PC-3 (cell line): ENCODE results near the gene RALA. TPM values are rescaled to one million over a fixed set of nuclear protein-coding genes. Genes with fewer than 3 reads are reported as not detected.

ENCODE experiments used
- ATAC-seq: fragments of 200-7000 bp; cut with Tn5 transposase; 2 replicates; pipeline ENCODE4 v1.9.1; 2020; ENCODE audit warnings: mild to moderate bottlenecking, moderate library complexity
- BruUV-seq: library from RNA; stranded (reverse); fragments of 400-500 nt; replicated peaks from 2 replicates; lab custom pipeline; 2021; lab: Mats Ljungman, UMichigan
- CTCF ChIA-PET: fragments of 300-600 bp; sonication (Branson Sonifier 250); formaldehyde crosslinking; loops from one replicate; lab custom pipeline; 2022; ENCODE audit warnings: antibody characterized with exemption; lab: Charles Lee
- POLR2A ChIA-PET: fragments of 300-600 bp; sonication (Branson Sonifier 250); formaldehyde crosslinking; loops from one replicate; lab custom pipeline; 2022; ENCODE audit warnings: antibody characterized with exemption; ENCODE audit not compliant: unreplicated experiment; lab: Charles Lee
- DNase-seq: peaks from one replicate; pipeline ENCODE4 v3.0.0-alpha.2; 2015
- H2AFZ ChIP-seq: fragments of 300-600 bp; sonication (generic); 2 replicates; pipeline ENCODE4 v1.6.0; 2016; ENCODE audit warnings: antibody characterized with exemption, low read length
- H3F3A ChIP-seq: fragments of 300-600 bp; sonication (generic); one replicate; pipeline ENCODE4 v1.6.0; 2017; ENCODE audit warnings: antibody characterized with exemption, low read length, control low read depth, mild to moderate bottlenecking; ENCODE audit not compliant: unreplicated experiment
- H3K27ac ChIP-seq: fragments of 300-600 bp; sonication (generic); 2 replicates; pipeline ENCODE4 v1.5.1; 2016; ENCODE audit warnings: mild to moderate bottlenecking, low read length
- H3K27me3 ChIP-seq: fragments of 300-600 bp; sonication (generic); 2 replicates; pipeline ENCODE4 v1.6.1; 2016; ENCODE audit warnings: low read length, mixed read lengths
- H3K36me3 ChIP-seq: fragments of 300-600 bp; sonication (generic); 2 replicates; pipeline ENCODE4 v1.6.1; 2016; ENCODE audit warnings: low read depth, mixed run types, low read length, mixed read lengths
- H3K4me1 ChIP-seq: fragments of 300-600 bp; sonication (generic); 2 replicates; pipeline ENCODE4 v1.5.1; 2016; ENCODE audit warnings: low read length; ENCODE audit not compliant: insufficient read depth
- H3K4me2 ChIP-seq: fragments of 300-600 bp; sonication (generic); 2 replicates; pipeline ENCODE4 v1.6.0; 2016; ENCODE audit warnings: low read length
- H3K4me3 ChIP-seq: fragments of 300-600 bp; sonication (generic); 2 replicates; pipeline ENCODE4 v1.5.1; 2016; ENCODE audit warnings: mild to moderate bottlenecking, low read length, mixed read lengths
- H3K79me2 ChIP-seq: fragments of 300-600 bp; sonication (generic); 2 replicates; pipeline ENCODE4 v1.6.1; 2017; ENCODE audit warnings: low read length, mixed read lengths
- H3K9ac ChIP-seq: fragments of 300-600 bp; sonication (generic); 2 replicates; pipeline ENCODE4 v1.6.0; 2016; ENCODE audit warnings: mild to moderate bottlenecking, low read length
- H3K9me2 ChIP-seq: fragments of 300-600 bp; sonication (generic); replicated peaks from 2 replicates; pipeline ENCODE4 v1.6.1; 2016; ENCODE audit warnings: mixed run types, low read length, mixed read lengths
- H3K9me3 ChIP-seq: fragments of 300-600 bp; sonication (generic); 2 replicates; pipeline ENCODE4 v1.6.1; 2016; ENCODE audit warnings: low read length, mixed read lengths
- H4K20me1 ChIP-seq: fragments of 300-600 bp; sonication (generic); 2 replicates; pipeline ENCODE4 v1.6.1; 2016; ENCODE audit warnings: low read length, mixed read lengths
- CTCF ChIP-seq: fragments of 300-600 bp; sonication (generic); conservative IDR thresholded peaks from 2 replicates; pipeline ENCODE4 v1.5.1; 2017; ENCODE audit warnings: antibody characterized with exemption, low read depth, mild to moderate bottlenecking, low read length
- EZH2 ChIP-seq: fragments of 300-600 bp; sonication (generic); IDR thresholded peaks from one replicate; pipeline ENCODE4 v1.6.1; 2017; ENCODE audit warnings: antibody characterized with exemption, mild to moderate bottlenecking, low read length; ENCODE audit not compliant: unreplicated experiment
- EZH2phosphoT487 ChIP-seq: fragments of 300-600 bp; sonication (generic); IDR thresholded peaks from 2 replicates; pipeline ENCODE4 v1.6.1; 2018; ENCODE audit warnings: mild to moderate bottlenecking, antibody characterized with exemption, low read length, borderline replicate concordance
- intact Hi-C: fragments of 100-400 bp; cut with micrococcal nuclease; formaldehyde crosslinking; loops from 2 replicates; pipeline ENCODE4 v1.9.0; 2023
- total RNA-seq: library from RNA; depleted of rRNA; stranded (reverse); fragments of >200 nt; gene quantifications from 2 replicates; pipeline ENCODE4 v1.2.3, GENCODE V29; 2014

The RALA gene
- total RNA-seq, 1 experiment from 2014 or later = 12.9 TPM

DNA sequence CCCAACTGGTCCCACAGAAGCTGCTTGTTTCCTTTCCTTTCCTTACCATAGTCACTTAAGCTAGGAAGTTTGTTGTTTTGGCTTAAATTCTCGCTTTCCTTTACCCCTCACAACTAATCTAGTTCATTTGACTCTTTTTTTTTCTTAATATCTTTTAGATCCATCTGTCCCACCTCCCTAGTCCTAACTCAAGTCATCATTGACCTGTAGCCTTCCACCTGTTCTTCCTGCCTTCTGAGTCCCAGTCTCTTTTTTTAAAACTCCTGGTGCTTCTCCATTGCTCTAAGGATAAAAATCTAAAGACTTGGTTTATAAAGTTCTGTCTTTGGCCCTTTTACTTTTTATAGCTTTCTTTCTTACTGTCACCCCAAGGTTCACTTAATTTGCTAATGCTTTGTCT, 47.6 kb downstream of the RALA start:
- peaks cover 6% of the 10 kb centered on the region; the same call in 1 of the 2 replicates for H3K79me2 ChIP-seq
- no TSS peak for BruUV-seq
- no peaks in the 10 kb centered on the region for H3K9me2 ChIP-seq
- POLR2A ChIA-PET = no interaction called here
- TF ChIP-seq EZH2 = no peak
- TF ChIP-seq EZH2phosphoT487 = no peak
- no peak for TF ChIP-seq CTCF
- H3K4me1 ChIP-seq = no peaks in the 10 kb centered on the region
- no peaks in the 10 kb centered on the region for H3K9me3 ChIP-seq
- no peaks in the 10 kb centered on the region for H3F3A ChIP-seq
- H3K36me3 ChIP-seq = no peaks in the 10 kb centered on the region
- no peak overlapping the region for H2AFZ ChIP-seq
- DNase-seq (no peak), ATAC-seq (no peak)
- H3K9ac ChIP-seq = no peak overlapping the region
- CTCF ChIA-PET = no interaction called here
- intact Hi-C loops = no loop called here
- H3K4me3 ChIP-seq = no peak overlapping the region
- H4K20me1 ChIP-seq = no peaks in the 10 kb centered on the region
- H3K4me2 ChIP-seq = no peak overlapping the region
- no peak overlapping the region for H3K27ac ChIP-seq
- H3K27me3 ChIP-seq = no peaks in the 10 kb centered on the region

GRCh38 chr7:39672176-39672575, 48.8 kb downstream of the RALA start:
- peaks cover 11% of the 10 kb centered on the region; the same call in 1 of the 2 replicates for H3K79me2 ChIP-seq
- no peaks in the 10 kb centered on the region for H3K27me3 ChIP-seq
- no peaks in the 10 kb centered on the region for H3K36me3 ChIP-seq
- TF ChIP-seq EZH2phosphoT487 = no peak
- no peak for TF ChIP-seq CTCF
- DNase-seq = no peak
- no peak overlapping the region for H2AFZ ChIP-seq
- H3K4me2 ChIP-seq = no peak overlapping the region
- ChIA-PET POLR2A (no interaction called here), CTCF (no interaction called here)
- no peaks in the 10 kb centered on the region for H4K20me1 ChIP-seq
- intact Hi-C loops = no loop called here
- BruUV-seq = no TSS peak
- no peaks in the 10 kb centered on the region for H3F3A ChIP-seq
- H3K4me1 ChIP-seq = no peaks in the 10 kb centered on the region
- H3K9me3 ChIP-seq = no peaks in the 10 kb centered on the region
- no peak overlapping the region for H3K4me3 ChIP-seq
- H3K9me2 ChIP-seq = no peaks in the 10 kb centered on the region
- no peak for ATAC-seq
- H3K27ac ChIP-seq = no peak overlapping the region
- no peak overlapping the region for H3K9ac ChIP-seq

DNA sequence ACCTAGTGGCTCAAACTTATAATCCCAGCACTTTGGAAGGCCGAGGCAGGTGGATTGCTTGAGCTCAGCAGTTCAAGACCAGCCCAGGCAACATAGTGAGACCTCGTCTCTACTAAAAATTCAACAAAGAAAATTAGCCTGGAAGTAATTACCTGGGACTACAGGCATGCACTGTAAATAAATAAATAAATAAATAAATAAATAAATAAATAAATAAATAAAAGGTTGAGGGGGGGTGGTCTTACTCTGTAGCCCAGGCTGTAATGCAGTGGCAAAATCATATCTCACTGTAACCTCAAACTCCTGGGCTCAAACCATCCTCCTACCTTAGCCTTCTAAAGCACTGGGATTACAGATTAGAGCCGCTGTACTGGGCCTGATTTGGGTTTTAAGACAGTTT, 50.5 kb downstream of the RALA start:
- no TSS peak for BruUV-seq
- Histone ChIP-seq H3K27me3 (no peaks in the 10 kb centered on the region), H3K36me3 (no peaks in the 10 kb centered on the region), H3K4me3 (no peak overlapping the region), H4K20me1 (no peaks in the 10 kb centered on the region), H3K27ac (no peak overlapping the region), H3F3A (no peaks in the 10 kb centered on the region), H3K9me3 (no peaks in the 10 kb centered on the region), H2AFZ (no peak overlapping the region), H3K9ac (no peak overlapping the region), H3K4me1 (no peaks in the 10 kb centered on the region), H3K79me2 (peaks cover 15% of the 10 kb centered on the region; the same call in 1 of the 2 replicates), H3K4me2 (no peak overlapping the region), H3K9me2 (no peaks in the 10 kb centered on the region)
- intact Hi-C loops = no loop called here
- DNase-seq (no peak), ATAC-seq (no peak)
- no peak for TF ChIP-seq EZH2phosphoT487
- no peak for TF ChIP-seq EZH2
- TF ChIP-seq CTCF = no peak
- POLR2A ChIA-PET = no interaction called here
- CTCF ChIA-PET = no interaction called here
